Common myeloid progenitor, CD34-positive (primary cell): ENCODE results near the gene C1RL.

ENCODE experiments used
- CTCF ChIA-PET: fragments of 350-600 bp; sonication (Branson Sonifier 250); formaldehyde crosslinking; loops from one replicate; lab custom pipeline; 2021; ENCODE audit warnings: antibody characterized with exemption; lab: Charles Lee
- POLR2A ChIA-PET: fragments of 350-600 bp; sonication (Branson Sonifier 250); formaldehyde crosslinking; loops from one replicate; lab custom pipeline; 2021; ENCODE audit warnings: antibody characterized with exemption; lab: Charles Lee
- DNase-seq, 3 donors: peaks; one replicate each; pipeline versions ENCODE4 v3.0.0 to v3.0.0-alpha.2; 2013
- H3K27ac ChIP-seq, 2 experiments: 1 replicate in 1 of 2; 2 replicates in 1 of 2; pipeline ENCODE4 v1.7.0; 2013; ENCODE audit warnings: inconsistent platforms in 2 of 2, low read length in 2 of 2, mild to moderate bottlenecking in 2 of 2, low read depth in 1 of 2, moderate library complexity in 1 of 2; ENCODE audit not compliant: severe bottlenecking in 2 of 2, insufficient read depth in 1 of 2, poor library complexity in 1 of 2
- H3K27me3 ChIP-seq, 5 experiments: replicated peaks in 2 of 5; 1 replicate in 3 of 5; 2 replicates in 2 of 5; pipeline versions ENCODE4 v1.6.1 to v1.7.0; 2013; ENCODE audit warnings: low read length in 4 of 5, mild to moderate bottlenecking in 2 of 5, moderate library complexity in 2 of 5, inconsistent platforms in 1 of 5; ENCODE audit not compliant: insufficient read depth in 5 of 5, control insufficient read depth in 4 of 5
- H3K36me3 ChIP-seq, 4 experiments: 1 replicate in 2 of 4; 2 replicates in 2 of 4; pipeline versions ENCODE4 v1.6.1 to v1.7.0; 2013; ENCODE audit warnings: low read length in 3 of 4, control low read depth in 1 of 4, mild to moderate bottlenecking in 1 of 4; ENCODE audit not compliant: control insufficient read depth in 4 of 4, insufficient read depth in 4 of 4
- H3K4me1 ChIP-seq, 4 experiments: 1 replicate in 3 of 4; 2 replicates in 1 of 4; pipeline versions ENCODE4 v1.6.1 to v1.7.1; 2013; ENCODE audit warnings: low read length in 3 of 4, mild to moderate bottlenecking in 3 of 4, control low read depth in 1 of 4, inconsistent platforms in 1 of 4, moderate library complexity in 1 of 4; ENCODE audit not compliant: control insufficient read depth in 4 of 4, insufficient read depth in 4 of 4; ENCODE audit errors: control extremely low read depth in 1 of 4
- H3K4me3 ChIP-seq, 7 experiments: 1 replicate in 4 of 7; 2 replicates in 3 of 7; pipeline versions ENCODE4 v1.5.1 to v1.7.0; 2013; ENCODE audit warnings: mild to moderate bottlenecking in 7 of 7, low read length in 6 of 7, moderate library complexity in 6 of 7, inconsistent platforms in 2 of 7, low read depth in 2 of 7, control low read depth in 1 of 7; ENCODE audit not compliant: insufficient read depth in 4 of 7, control insufficient read depth in 1 of 7; ENCODE audit errors: extremely low read depth in 1 of 7
- H3K9me3 ChIP-seq, 5 experiments: 1 replicate in 4 of 5; 2 replicates in 1 of 5; pipeline versions ENCODE4 v1.6.1 to v1.7.1; 2013; ENCODE audit warnings: low read length in 4 of 5, mild to moderate bottlenecking in 2 of 5, inconsistent platforms in 1 of 5, low read depth in 1 of 5, moderate library complexity in 1 of 5; ENCODE audit not compliant: control insufficient read depth in 4 of 5, insufficient read depth in 2 of 5; ENCODE audit errors: control extremely low read depth in 1 of 5
- WGBS: methylation state at CpG from one replicate; pipeline ENCODE4 v1.1.5; 2013; ENCODE audit not compliant: insufficient coverage; 5-methylcytosine and 5-hydroxymethylcytosine counted together

C1RL gene

DNA sequence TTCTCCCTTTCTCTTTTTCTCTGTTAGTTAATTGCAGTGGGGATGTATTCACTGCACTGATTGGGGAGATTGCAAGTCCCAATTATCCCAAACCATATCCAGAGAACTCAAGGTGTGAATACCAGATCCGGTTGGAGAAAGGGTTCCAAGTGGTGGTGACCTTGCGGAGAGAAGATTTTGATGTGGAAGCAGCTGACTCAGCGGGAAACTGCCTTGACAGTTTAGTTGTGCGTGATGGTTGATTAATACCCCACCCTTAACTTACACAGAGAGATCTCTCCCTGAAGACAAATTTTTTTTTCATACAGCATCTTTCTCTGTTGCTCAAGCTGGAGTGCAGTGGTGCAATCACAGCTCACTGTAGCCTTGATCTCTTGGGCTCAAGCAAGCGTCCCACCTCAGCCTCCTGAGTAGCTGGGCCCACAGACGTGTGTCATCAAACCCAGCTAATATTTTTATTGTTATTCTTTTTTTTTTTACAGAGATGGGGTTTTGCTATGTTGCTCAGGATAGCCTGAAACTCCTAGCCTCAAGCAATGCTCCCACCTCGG is 43.9 kb downstream of the C1RL start:
- Histone ChIP-seq H3K4me1 (peaks cover 2 to 28% (median 20%) of the 10 kb centered on the region in 4 experiments), H3K36me3 (no peaks in the 10 kb centered on the region), H3K27ac (no peak overlapping the region), H3K27me3 (no peaks in the 10 kb centered on the region), H3K9me3 (no peaks in the 10 kb centered on the region), H3K4me3 (no peak overlapping the region)
- DNase-seq = no peak
- ChIA-PET POLR2A (no interaction called here), CTCF (interaction anchor here (0.8 to 5.7 kb wide), 2 partner anchors 7 to 9 kb away, joined by 3 to 47 read pairs; partner anchors contain the start of gene C1S)
- 90% methylated on average over 2 of the region's 7 CpGs for WGBS

DNA sequence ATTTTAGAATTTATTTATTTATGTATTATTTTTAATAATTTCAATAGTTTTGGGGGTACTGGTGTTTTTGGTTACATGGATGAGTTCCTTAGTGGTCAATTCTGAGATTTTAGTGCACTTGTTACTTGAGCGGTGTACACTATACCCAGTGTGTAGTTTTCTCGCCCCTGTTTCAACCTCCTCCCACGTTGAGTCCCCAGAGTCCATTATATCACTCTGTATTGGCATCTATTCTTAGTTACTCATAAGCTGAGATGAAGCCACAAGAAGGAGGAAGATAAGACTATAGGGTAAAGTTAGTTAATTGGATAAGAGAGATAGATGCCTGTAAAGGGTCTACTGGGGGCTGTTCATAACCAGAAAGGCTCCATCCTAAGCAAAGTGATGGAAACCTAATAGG is 44.5 kb downstream of the C1RL start:
- no peaks in the 10 kb centered on the region for H3K36me3 ChIP-seq
- no peak overlapping the region for H3K4me3 ChIP-seq
- no CpG with 5 or more reads among the region's 3 CpGs for WGBS
- ChIA-PET CTCF (interaction anchor here (0.8 to 1.2 kb wide), 2 partner anchors 9 to 49 kb away, joined by 3 read pairs; no protein-coding TSS in a partner anchor), POLR2A (no interaction called here)
- H3K9me3 ChIP-seq = no peaks in the 10 kb centered on the region
- no peak for DNase-seq
- peaks cover 2 to 22% (median 18%) of the 10 kb centered on the region in 4 experiments for H3K4me1 ChIP-seq
- H3K27me3 ChIP-seq = no peaks in the 10 kb centered on the region
- no peak overlapping the region for H3K27ac ChIP-seq

DNA sequence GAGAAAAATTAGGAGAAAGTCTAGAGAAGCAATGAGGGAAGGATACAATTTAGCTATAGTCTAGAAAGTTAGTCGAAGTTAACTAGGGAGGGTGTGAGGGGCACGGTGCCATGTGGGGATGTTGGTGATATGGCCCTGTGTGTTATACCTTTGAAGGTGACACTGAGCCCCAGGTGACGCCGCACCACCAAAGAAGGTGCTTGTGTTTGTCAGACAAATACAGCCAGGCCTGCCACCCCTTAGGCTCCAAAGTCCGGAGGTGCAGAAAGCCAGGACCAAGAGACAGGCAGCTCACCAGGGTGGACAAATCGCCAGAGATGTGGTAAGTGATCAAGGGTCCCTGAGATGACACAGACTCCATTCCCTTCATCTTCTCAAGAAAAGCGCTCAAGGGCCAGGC is 47.4 kb downstream of the C1RL start:
- CTCF ChIA-PET = interaction anchor here (0.9 to 6.3 kb wide), 7 partner anchors 6 to 51 kb away, joined by 3 to 47 read pairs (median 4); no protein-coding TSS in a partner anchor
- H3K27me3 ChIP-seq = no peaks in the 10 kb centered on the region
- H3K36me3 ChIP-seq = no peaks in the 10 kb centered on the region
- POLR2A ChIA-PET = no interaction called here
- DNase-seq = no peak
- no peak overlapping the region for H3K4me3 ChIP-seq
- H3K9me3 ChIP-seq = peaks cover 0 to 2% (median 0%) of the 10 kb centered on the region in 5 experiments
- 100% methylated on average over 5 of the region's 7 CpGs for WGBS
- H3K27ac ChIP-seq = no peak overlapping the region
- H3K4me1 ChIP-seq = peaks cover 0 to 20% (median 6%) of the 10 kb centered on the region in 4 experiments

DNA sequence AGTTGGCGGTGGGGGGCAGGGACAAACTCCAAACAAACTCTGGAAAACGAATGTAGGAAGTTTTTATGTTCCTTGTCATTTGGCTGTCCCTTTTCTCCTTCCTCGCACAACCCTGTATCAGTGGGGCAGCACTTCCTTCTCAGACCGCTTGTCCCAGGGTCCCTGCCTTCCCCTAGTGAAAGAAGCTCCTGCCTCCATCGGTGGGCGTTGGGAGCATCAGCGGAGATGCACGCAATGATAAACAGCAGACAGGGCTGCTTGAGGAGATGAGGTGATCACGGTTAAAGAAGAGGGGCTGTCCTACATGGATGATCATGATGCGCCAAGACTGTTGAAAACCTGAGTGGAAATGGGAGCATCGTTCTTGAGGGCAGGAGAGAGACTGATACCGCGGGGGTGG is 47.9 kb downstream of the C1RL start:
- Histone ChIP-seq H3K27ac (no peak overlapping the region), H3K4me1 (peaks cover 0 to 20% (median 6%) of the 10 kb centered on the region in 4 experiments), H3K9me3 (peaks cover 0 to 2% (median 0%) of the 10 kb centered on the region in 5 experiments), H3K4me3 (no peak overlapping the region), H3K36me3 (no peaks in the 10 kb centered on the region), H3K27me3 (no peaks in the 10 kb centered on the region)
- 89% methylated on average over 8 of the region's 13 CpGs for WGBS
- POLR2A ChIA-PET = no interaction called here
- CTCF ChIA-PET = interaction anchor here (0.9 to 6.3 kb wide), 7 partner anchors 7 to 52 kb away, joined by 3 to 47 read pairs (median 4); no protein-coding TSS in a partner anchor
- no peak for DNase-seq

- Histone ChIP-seq H3K36me3 (no peaks in the 10 kb centered on the region), H3K27me3 (no peaks in the 10 kb centered on the region), H3K9me3 (peaks cover 0 to 2% (median 0%) of the 10 kb centered on the region in 5 experiments), H3K27ac (no peak within 1 kb of the TSS), H3K4me3 (no peak within 1 kb of the TSS), H3K4me1 (peaks cover 0 to 20% (median 6%) of the 10 kb centered on the region in 4 experiments)
- 66% methylated on average over 8 of the region's 10 CpGs for WGBS
- ChIA-PET POLR2A (no interaction called here), CTCF (interaction anchor here (0.9 to 6.3 kb wide), 9 partner anchors 7 to 52 kb away, joined by 3 to 47 read pairs (median 4); no protein-coding TSS in a partner anchor)
- peak in 2 of 3 donors; percentile 34 to 43 for DNase-seq
Measured at GRCh38 chr12:7060353-7060954, 48.6 kb downstream of the C1RL start, which contains the start of gene C1S. Gene C1S (plus strand): TSS chr12:7060718. CDS start chr12:7061913, 1,195 bp downstream.

DNA sequence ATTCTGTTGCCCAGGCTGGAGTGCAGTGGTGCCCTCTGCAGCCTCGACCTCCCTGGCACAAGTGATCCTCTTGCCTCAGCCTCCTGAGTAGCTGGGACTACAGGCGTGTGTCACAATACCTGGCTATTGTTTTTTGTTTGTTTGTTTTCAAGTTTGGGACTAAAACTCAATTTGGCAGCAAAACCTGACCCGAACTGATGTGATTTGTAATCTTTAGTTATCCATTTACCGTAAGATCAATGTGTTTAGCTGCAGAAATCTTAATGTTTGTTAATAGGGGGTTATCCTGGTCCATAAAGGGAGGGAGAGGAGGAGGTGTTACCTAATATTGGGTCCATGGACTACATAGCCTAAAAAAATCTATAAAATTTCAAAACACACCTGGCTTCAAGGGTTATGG is 49.2 kb downstream of the C1RL start:
- no peak for DNase-seq
- Histone ChIP-seq H3K9me3 (peaks cover 0 to 2% (median 0%) of the 10 kb centered on the region in 5 experiments), H3K27me3 (no peaks in the 10 kb centered on the region), H3K4me3 (no peak overlapping the region), H3K27ac (no peak overlapping the region), H3K36me3 (no peaks in the 10 kb centered on the region), H3K4me1 (peaks cover 0 to 20% (median 6%) of the 10 kb centered on the region in 4 experiments)
- 93% methylated on average over 3 of the region's 4 CpGs for WGBS
- ChIA-PET POLR2A (no interaction called here), CTCF (interaction anchor here (0.6 to 7.0 kb wide), 10 partner anchors 8 to 54 kb away, joined by 3 to 55 read pairs (median 6); partner anchors contain the start of gene C1RL)
